Transverse colon (tissue), 4 donors: ENCODE measurements around the gene GMNN.

Experiments
- CTCF ChIP-seq, 5 experiments: fragments of 200-600 bp in 3 of 5; fragments of 450-650 bp in 2 of 5; sonication (generic) in 3 of 5; IDR thresholded peaks; 1 replicate in 2 of 5; 2 replicates in 3 of 5; pipeline ENCODE4 v1.5.1; 2016 to 2017; ENCODE audit warnings: antibody characterized with exemption in 5 of 5, inconsistent platforms in 3 of 5, mild to moderate bottlenecking in 2 of 5, moderate library complexity in 1 of 5
- POLR2A ChIP-seq: fragments of 450-650 bp; IDR thresholded peaks from one replicate; pipeline ENCODE4 v1.6.1; 2016; ENCODE audit warnings: antibody characterized with exemption, mild to moderate bottlenecking, moderate library complexity
- POLR2AphosphoS5 ChIP-seq, 3 donors: sonication (generic); formaldehyde crosslinking; IDR thresholded peaks; one replicate each; pipeline ENCODE4 v1.6.1; 2016; ENCODE audit warnings: antibody characterized with exemption in 3 of 3

- TF ChIP-seq CTCF (IDR thresholded peaks at IDR 0.05), result no peak
- no peak for TF ChIP-seq POLR2AphosphoS5 (IDR thresholded peaks at IDR 0.05)
- TF ChIP-seq POLR2A, result no peak
Observed at GRCh38 chr6:24824142-24824938, 49.6 kb downstream of the GMNN start.
